HepG2 (cell line): ENCODE data around the gene JCAD. TPM values are rescaled to one million over a fixed set of nuclear protein-coding genes. Genes with fewer than 3 reads are reported as not detected.

Experiments used
- ATAC-seq: fragments of 200-7000 bp; cut with Tn5 transposase; 3 replicates; pipeline ENCODE4 v1.9.1; 2020; ENCODE audit warnings: mild to moderate bottlenecking, moderate library complexity
- BruUV-seq: library from RNA; stranded (reverse); fragments of 400-500 nt; replicated peaks from 2 replicates; lab custom pipeline; 2021; lab: Mats Ljungman, UMichigan
- CTCF ChIA-PET: fragments of 300-600 bp; formaldehyde crosslinking; extraction: SDS; loops from one replicate; lab custom pipeline; 2021; ENCODE audit warnings: low total read pairs, inconsistent platforms, low intra/inter-chr PET ratio; lab: Yijun Ruan, JAX
- POLR2A ChIA-PET: fragments of 350-600 bp; sonication (Branson Sonifier 250); formaldehyde crosslinking; loops from one replicate; lab custom pipeline; 2020; ENCODE audit warnings: antibody characterized with exemption, inconsistent platforms; lab: Yijun Ruan, JAX
- DNase-seq: peaks from one replicate; pipeline ENCODE4 v3.0.0-alpha.2; 2015; ENCODE audit warnings: low spot score
- FAIRE-seq: peaks from 3 replicates; lab custom pipeline; 2011; peaks lifted over from hg19 to GRCh38; lab: Jason Lieb, UNC
- H2AFZ ChIP-seq: one replicate; pipeline ENCODE4 v1.6.1; 2011; ENCODE audit warnings: low read length, inconsistent platforms
- H3K27ac ChIP-seq: fragments of 300-600 bp; 3 replicates; pipeline ENCODE4 v1.8.0; 2011; ENCODE audit warnings: mixed run types, mild to moderate bottlenecking, mixed read lengths, low read length, inconsistent platforms; ENCODE audit not compliant: insufficient read depth; ENCODE audit errors: extremely low read length
- H3K27me3 ChIP-seq, 2 experiments: fragments of 200-600 bp in 1 of 2; 2 replicates in 1 of 2; 3 replicates in 1 of 2; pipeline versions ENCODE4 v1.6.0 to v1.8.0; 2011; ENCODE audit warnings: low read length in 2 of 2, mild to moderate bottlenecking in 2 of 2, moderate library complexity in 2 of 2, inconsistent platforms in 1 of 2; ENCODE audit not compliant: insufficient read depth in 2 of 2, control insufficient read depth in 1 of 2
- H3K36me3 ChIP-seq, 2 experiments: fragments of 200-600 bp in 1 of 2; replicated peaks in 1 of 2; 2 replicates in 1 of 2; 3 replicates in 1 of 2; pipeline versions ENCODE4 v1.5.1 to v1.8.0; 2011; ENCODE audit warnings: low read length in 2 of 2, inconsistent platforms in 1 of 2; ENCODE audit not compliant: insufficient read depth in 2 of 2, control insufficient read depth in 1 of 2
- H3K4me1 ChIP-seq: 2 replicates; pipeline ENCODE4 v1.5.1; 2012; ENCODE audit warnings: low read length, inconsistent platforms; ENCODE audit not compliant: insufficient read depth
- H3K4me2 ChIP-seq: 2 replicates; pipeline ENCODE4 v1.6.0; 2011; ENCODE audit warnings: low read depth, low read length, inconsistent platforms
- H3K4me3 ChIP-seq, 3 experiments: fragments of 200-600 bp in 1 of 3; sonication (generic), shearing (Covaris generic) in 1 of 3; replicated peaks in 1 of 3; 2 replicates each; pipeline ENCODE4 v1.5.1; 2011 to 2016; ENCODE audit warnings: low read length in 3 of 3, inconsistent platforms in 2 of 3, low read depth in 2 of 3, mild to moderate bottlenecking in 2 of 3, control low read depth in 1 of 3, mixed read lengths in 1 of 3; ENCODE audit not compliant: insufficient read depth in 1 of 3
- H3K79me2 ChIP-seq: one replicate; pipeline ENCODE4 v1.6.1; 2011; ENCODE audit warnings: low read length, inconsistent platforms; ENCODE audit not compliant: insufficient read depth
- H3K9ac ChIP-seq: 2 replicates; pipeline ENCODE4 v1.6.0; 2011; ENCODE audit warnings: mild to moderate bottlenecking, low read depth, low read length, inconsistent platforms; ENCODE audit not compliant: insufficient read depth
- H3K9me3 ChIP-seq: 2 replicates; pipeline ENCODE4 v1.5.1; 2012; ENCODE audit warnings: mild to moderate bottlenecking, low read length
- H4K20me1 ChIP-seq: 2 replicates; pipeline ENCODE4 v1.6.0; 2011; ENCODE audit warnings: inconsistent platforms, mild to moderate bottlenecking, low read length, moderate library complexity; ENCODE audit not compliant: insufficient read depth
- CBX2 ChIP-seq, 2 experiments: fragments of 200-600 bp in 1 of 2; sonication (generic); formaldehyde crosslinking in 1 of 2; IDR thresholded peaks; 2 replicates each; pipeline versions ENCODE4 v1.7.0 to v1.8.1; 2018 to 2022; ENCODE audit warnings: low read depth in 2 of 2, low read length in 1 of 2, mild to moderate bottlenecking in 1 of 2, missing genetic modification reagents in 1 of 2
- FOSL2 ChIP-seq: sonication (generic); formaldehyde crosslinking; IDR thresholded peaks from 2 replicates; pipeline ENCODE4 v1.4.0; 2020; ENCODE audit warnings: missing genetic modification reagents
- GATA4 ChIP-seq: sonication (generic); IDR thresholded peaks from 2 replicates; pipeline ENCODE4 v1.6.1; 2016; ENCODE audit warnings: antibody characterized with exemption, low read depth, borderline replicate concordance
- MTA3 ChIP-seq: sonication (generic); formaldehyde crosslinking; IDR thresholded peaks from 2 replicates; pipeline ENCODE4 v1.4.0; 2020; ENCODE audit warnings: missing genetic modification reagents
- NCOA2 ChIP-seq: sonication (generic); formaldehyde crosslinking; IDR thresholded peaks from 2 replicates; pipeline ENCODE4 v1.8.0; 2022; ENCODE audit warnings: inconsistent platforms
- TSC22D2 ChIP-seq: sonication (generic); formaldehyde crosslinking; IDR thresholded peaks from 2 replicates; pipeline ENCODE4 v1.5.1; 2020; ENCODE audit warnings: missing genetic modification reagents, mild to moderate bottlenecking, borderline replicate concordance
- ZBTB49 ChIP-seq: sonication (generic); formaldehyde crosslinking; IDR thresholded peaks from 2 replicates; pipeline ENCODE4 v1.4.0; 2020; ENCODE audit warnings: missing genetic modification reagents, borderline replicate concordance
- ZNF383 ChIP-seq: sonication (generic); formaldehyde crosslinking; IDR thresholded peaks from 2 replicates; pipeline ENCODE4 v1.4.0; 2020; ENCODE audit warnings: missing genetic modification reagents, mild to moderate bottlenecking, borderline replicate concordance
- ZNF891 ChIP-seq: sonication (generic); formaldehyde crosslinking; IDR thresholded peaks from 2 replicates; pipeline ENCODE4 v1.5.0; 2020; ENCODE audit warnings: mild to moderate bottlenecking, missing genetic modification reagents
- WGBS: methylation state at CpG from one replicate; pipeline ENCODE4 v1.1.6; 2017; ENCODE audit warnings: low lambda C conversion rate; 5-methylcytosine and 5-hydroxymethylcytosine counted together
- in situ Hi-C: cut with HindIII; loops from 2 replicates; pipeline ENCODE4 v1.10.0; 2017; ENCODE audit warnings: low pct_unique_long_range_greater_than_20kb; ENCODE audit not compliant: extremely low pct_ligation_motif_present
- intact Hi-C: fragments of 100-400 bp; cut with micrococcal nuclease; formaldehyde crosslinking; loops from one replicate; pipeline ENCODE4 v1.10.0; 2022; ENCODE audit not compliant: unreplicated experiment
- polyA plus RNA-seq, 8 experiments: library from polyadenylated mRNA; depleted of rRNA in 3 of 8; stranded (reverse) in 7 of 8; unstranded in 1 of 8; fragments of >200 nt; fragmentation: Illumina TruSeq in 4 of 8; extraction: Trizol in 4 of 8; gene quantifications; 2 replicates each; pipeline versions ENCODE4 v1.2.1 to v1.2.3, GENCODE V29; 2011 to 2016; ENCODE audit warnings: low read depth in 4 of 8, missing spikeins in 1 of 8, mixed read lengths in 1 of 8; ENCODE audit not compliant: insufficient read depth in 1 of 8
- total RNA-seq, 5 experiments: library from RNA; depleted of rRNA; stranded (reverse); fragments of >200 nt; fragmentation: Illumina TruSeq; extraction: Trizol; gene quantifications; 2 replicates each; pipeline ENCODE4 v1.2.3, GENCODE V29; 2016; ENCODE audit warnings: low read depth in 1 of 5
- TF ChIP-seq, protein P1 (sequence below): IDR thresholded peaks from 2 replicates; pipeline ENCODE4 v1.6.1; 2016

JCAD gene
- total and polyA plus RNA-seq, 2 of the 13 experiments (the other 11 are each of a cell fraction or from before 2014, with no cell fraction given): 0.04 to 0.08 TPM

- Histone ChIP-seq H3K9ac (no peak overlapping the region), H3K27me3 (no peaks in the 10 kb centered on the region), H4K20me1 (no peaks in the 10 kb centered on the region), H3K4me3 (no peak overlapping the region), H2AFZ (no peak overlapping the region), H3K4me2 (no peak overlapping the region), H3K36me3 (no peaks in the 10 kb centered on the region), H3K79me2 (no peaks in the 10 kb centered on the region), H3K9me3 (no peaks in the 10 kb centered on the region), H3K27ac (no peak overlapping the region), H3K4me1 (no peaks in the 10 kb centered on the region)
- no peak for FAIRE-seq
- intact Hi-C loops (no loop called here), in situ Hi-C loops (no loop called here)
- POLR2A ChIA-PET: no interaction called here
- DNase-seq: no peak
- CTCF ChIA-PET: no interaction called here
- no peak for ATAC-seq
- no TSS peak for BruUV-seq
- TF ChIP-seq ZNF383 (CRISPR knock-in tag) (no peak), NCOA2 (CRISPR knock-in tag) (no peak), ZBTB49 (no peak), CBX2 (IDR thresholded peaks at IDR 0.05; ENCODE audit: low read depth, low read length) (no peak), CBX2 (CRISPR knock-in tag; IDR thresholded peaks at IDR 0.05; ENCODE audit: low read depth) (no peak), ZNF891 (CRISPR knock-in tag) (no peak), MTA3 (CRISPR knock-in tag) (no peak), GATA4 (no peak), FOSL2 (CRISPR knock-in tag) (no peak), TSC22D2 (CRISPR knock-in tag) (no peak)
- TF ChIP-seq, protein P1, sequence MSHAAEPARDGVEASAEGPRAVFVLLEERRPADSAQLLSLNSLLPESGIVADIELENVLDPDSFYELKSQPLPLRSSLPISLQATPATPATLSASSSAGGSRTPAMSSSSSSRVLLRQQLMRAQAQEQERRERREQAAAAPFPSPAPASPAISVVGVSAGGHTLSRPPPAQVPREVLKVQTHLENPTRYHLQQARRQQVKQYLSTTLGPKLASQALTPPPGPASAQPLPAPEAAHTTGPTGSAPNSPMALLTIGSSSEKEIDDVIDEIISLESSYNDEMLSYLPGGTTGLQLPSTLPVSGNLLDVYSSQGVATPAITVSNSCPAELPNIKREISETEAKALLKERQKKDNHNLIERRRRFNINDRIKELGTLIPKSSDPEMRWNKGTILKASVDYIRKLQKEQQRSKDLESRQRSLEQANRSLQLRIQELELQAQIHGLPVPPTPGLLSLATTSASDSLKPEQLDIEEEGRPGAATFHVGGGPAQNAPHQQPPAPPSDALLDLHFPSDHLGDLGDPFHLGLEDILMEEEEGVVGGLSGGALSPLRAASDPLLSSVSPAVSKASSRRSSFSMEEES (CRISPR knock-in tag): no peak
- 60% methylated on average over 5 of the region's 5 CpGs for WGBS
Measured at GRCh38 chr10:30106987-30107386, 47.6 kb upstream of the JCAD start.
